CD14-positive monocyte (primary cell): ENCODE measurements around the gene DCN. TPM values are rescaled to one million over a fixed set of nuclear protein-coding genes. Genes with fewer than 3 reads are reported as not detected.

ENCODE experiments used
- DNase-seq, 3 donors: peaks; one replicate each; pipeline ENCODE4 v3.0.0-alpha.2; 2011 to 2022
- H2AFZ ChIP-seq: 2 replicates; pipeline ENCODE4 v1.6.0; 2012; ENCODE audit warnings: mild to moderate bottlenecking, low read depth, low read length, inconsistent platforms; ENCODE audit not compliant: insufficient read depth, poor library complexity, severe bottlenecking
- H3K27ac ChIP-seq, 2 donors: 1 replicate in 1 of 2; 2 replicates in 1 of 2; pipeline ENCODE4 v1.5.1; 2012 to 2013; ENCODE audit warnings: low read length in 2 of 2, control low read depth in 1 of 2, inconsistent platforms in 1 of 2, low read depth in 1 of 2, mild to moderate bottlenecking in 1 of 2
- H3K27me3 ChIP-seq, 2 donors: one replicate each; pipeline versions ENCODE4 v1.6.0 to v1.6.1; 2011 to 2013; ENCODE audit warnings: low read length in 2 of 2; ENCODE audit not compliant: control insufficient read depth in 2 of 2, insufficient read depth in 2 of 2
- H3K36me3 ChIP-seq, 2 donors: replicated peaks in 1 of 2; 1 replicate in 1 of 2; 2 replicates in 1 of 2; pipeline versions ENCODE4 v1.5.1 to v1.6.1; 2012 to 2013; ENCODE audit warnings: low read length in 2 of 2, control low read depth in 1 of 2, inconsistent platforms in 1 of 2, mild to moderate bottlenecking in 1 of 2; ENCODE audit not compliant: insufficient read depth in 2 of 2, control insufficient read depth in 1 of 2
- H3K4me1 ChIP-seq, 2 donors: 1 replicate in 1 of 2; 2 replicates in 1 of 2; pipeline versions ENCODE4 v1.5.1 to v1.6.1; 2012 to 2013; ENCODE audit warnings: low read length in 2 of 2, control low read depth in 1 of 2, inconsistent platforms in 1 of 2, mild to moderate bottlenecking in 1 of 2, moderate library complexity in 1 of 2; ENCODE audit not compliant: insufficient read depth in 2 of 2, control insufficient read depth in 1 of 2
- H3K4me2 ChIP-seq: replicated peaks from 2 replicates; pipeline ENCODE3; 2012; ENCODE audit warnings: low read length, moderate library complexity, mild to moderate bottlenecking; ENCODE audit not compliant: poor library complexity, severe bottlenecking; ENCODE audit errors: extremely low read depth
- H3K4me3 ChIP-seq, 3 experiments: fragments of 200-600 bp in 1 of 3; sonication (generic) in 1 of 3; replicated peaks in 1 of 3; 1 replicate in 2 of 3; 2 replicates in 1 of 3; pipeline ENCODE4 v1.5.1; 2011 to 2013; ENCODE audit warnings: low read length in 3 of 3, mild to moderate bottlenecking in 3 of 3, control low read depth in 2 of 3, low read depth in 2 of 3, inconsistent platforms in 1 of 3, moderate library complexity in 1 of 3
- H3K79me2 ChIP-seq: 2 replicates; pipeline ENCODE4 v1.6.0; 2012; ENCODE audit warnings: mild to moderate bottlenecking, control low read depth, inconsistent platforms, low read length, moderate library complexity; ENCODE audit not compliant: insufficient read depth
- H3K9ac ChIP-seq: 2 replicates; pipeline ENCODE4 v1.6.0; 2017; ENCODE audit warnings: low read length, mild to moderate bottlenecking; ENCODE audit not compliant: insufficient read depth, poor library complexity, severe bottlenecking
- H3K9me3 ChIP-seq, 2 donors: replicated peaks in 1 of 2; 1 replicate in 1 of 2; 2 replicates in 1 of 2; pipeline versions ENCODE4 v1.5.1 to v1.6.1; 2012 to 2013; ENCODE audit warnings: low read length in 2 of 2, control low read depth in 1 of 2; ENCODE audit not compliant: control insufficient read depth in 1 of 2, insufficient read depth in 1 of 2
- H4K20me1 ChIP-seq: 2 replicates; pipeline ENCODE4 v1.6.0; 2012; ENCODE audit warnings: mild to moderate bottlenecking, low read length, control low read depth, moderate library complexity; ENCODE audit not compliant: insufficient read depth
- H3K27ac Mint-ChIP-seq, 7 donors: one replicate each; pipeline ENCODE4 v1.8.0; 2020; ENCODE audit warnings: mild to moderate bottlenecking in 7 of 7, mixed read lengths in 7 of 7, moderate library complexity in 6 of 7, inconsistent platforms in 2 of 7
- H3K27me3 Mint-ChIP-seq, 3 donors: one replicate each; pipeline ENCODE4 v1.8.0; 2021 to 2022; ENCODE audit warnings: low read depth in 3 of 3, mild to moderate bottlenecking in 3 of 3, mixed read lengths in 3 of 3, moderate library complexity in 3 of 3, inconsistent platforms in 1 of 3
- H3K36me3 Mint-ChIP-seq, 2 donors: one replicate each; pipeline ENCODE4 v1.8.0; 2020; ENCODE audit warnings: mixed read lengths in 2 of 2, inconsistent platforms in 1 of 2, mild to moderate bottlenecking in 1 of 2
- H3K4me1 Mint-ChIP-seq: one replicate; pipeline ENCODE4 v1.8.0; 2020; ENCODE audit warnings: mild to moderate bottlenecking, mixed read lengths
- H3K4me3 Mint-ChIP-seq, 2 donors: one replicate each; pipeline ENCODE4 v1.8.0; 2020; ENCODE audit warnings: mild to moderate bottlenecking in 2 of 2, mixed read lengths in 2 of 2, moderate library complexity in 1 of 2
- H3K9me3 Mint-ChIP-seq, 7 donors: one replicate each; pipeline ENCODE4 v1.8.0; 2020 to 2022; ENCODE audit warnings: mixed read lengths in 7 of 7, mild to moderate bottlenecking in 6 of 7, moderate library complexity in 6 of 7, inconsistent platforms in 2 of 7
- CTCF ChIP-seq: fragments of 200-600 bp; IDR thresholded peaks from one replicate; pipeline ENCODE4 v1.8.0; 2022; ENCODE audit warnings: antibody characterized with exemption, mild to moderate bottlenecking
- WGBS: methylation state at CpG from one replicate; pipeline ENCODE4 v1.1.5; 2013; ENCODE audit warnings: missing lambda C conversion rate; ENCODE audit not compliant: insufficient coverage; 5-methylcytosine and 5-hydroxymethylcytosine counted together
- intact Hi-C, 2 donors: fragments of 100-400 bp; cut with micrococcal nuclease; formaldehyde crosslinking; loops; one replicate each; pipeline versions ENCODE4 v1.15.0 to v1.15.1; 2023
- polyA plus RNA-seq, 3 donors: library from polyadenylated mRNA; depleted of rRNA in 1 of 3; unstranded in 2 of 3; stranded (reverse) in 1 of 3; fragments of 300-500 nt in 2 of 3; fragments of >200 nt in 1 of 3; fragmentation: Illumina TruSeq in 2 of 3; gene quantifications; 1 replicate in 2 of 3; 2 replicates in 1 of 3; pipeline ENCODE4 v1.2.3, GENCODE V29; 2012 to 2021

Gene DCN
- polyA plus RNA-seq, 3 donors = not detected

- Mint-ChIP-seq H3K9me3 (peaks cover 0 to 5% (median 0%) of the 10 kb centered on the region in 7 donors), H3K27me3 (no peaks in the 10 kb centered on the region), H3K36me3 (no peaks in the 10 kb centered on the region), H3K4me3 (no peak overlapping the region), H3K4me1 (no peaks in the 10 kb centered on the region), H3K27ac (no peak overlapping the region)
- no peaks in the 10 kb centered on the region for H4K20me1 ChIP-seq
- intact Hi-C loops = no loop called here
- no peak overlapping the region for H3K27ac ChIP-seq
- H3K4me3 ChIP-seq = no peak overlapping the region
- H3K4me1 ChIP-seq = no peaks in the 10 kb centered on the region
- no peak overlapping the region for H3K4me2 ChIP-seq
- H3K79me2 ChIP-seq = no peaks in the 10 kb centered on the region
- no peak overlapping the region for H3K9ac ChIP-seq
- no peaks in the 10 kb centered on the region for H3K9me3 ChIP-seq
- no peaks in the 10 kb centered on the region for H3K27me3 ChIP-seq
- H2AFZ ChIP-seq = no peak overlapping the region
- 100% methylated on average over 1 of the region's 1 CpG for WGBS
- DNase-seq = no peak
- H3K36me3 ChIP-seq = no peaks in the 10 kb centered on the region
- TF ChIP-seq CTCF = no peak
Observed at GRCh38 chr12:91224401-91224800, 41.8 kb upstream of the DCN start.

DNA sequence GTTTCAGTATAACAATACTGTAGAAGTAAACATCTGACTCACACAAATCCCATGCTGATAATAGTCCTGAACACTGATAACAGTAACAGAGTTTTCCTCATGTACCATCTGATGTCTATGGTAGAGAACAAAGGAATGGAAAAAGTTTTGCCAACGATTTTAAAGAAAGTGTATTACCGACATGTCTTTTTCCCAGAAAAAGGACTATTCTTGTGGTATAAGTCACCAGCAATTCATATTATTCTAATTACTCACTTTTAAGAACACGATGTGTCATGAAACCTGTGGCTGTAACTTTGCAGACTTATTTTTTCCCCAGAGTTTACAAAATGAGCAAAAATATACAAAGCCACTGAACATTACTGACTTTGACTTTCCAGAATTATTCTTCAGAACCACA is 40.1 kb upstream of the DCN start:
- intact Hi-C loops = no loop called here
- Histone ChIP-seq H3K9me3 (no peaks in the 10 kb centered on the region), H3K4me3 (no peak overlapping the region), H3K36me3 (no peaks in the 10 kb centered on the region), H3K79me2 (no peaks in the 10 kb centered on the region), H4K20me1 (no peaks in the 10 kb centered on the region), H2AFZ (no peak overlapping the region), H3K4me1 (no peaks in the 10 kb centered on the region), H3K27me3 (no peaks in the 10 kb centered on the region), H3K4me2 (no peak overlapping the region), H3K27ac (no peak overlapping the region), H3K9ac (no peak overlapping the region)
- Mint-ChIP-seq H3K4me1 (no peaks in the 10 kb centered on the region), H3K36me3 (no peaks in the 10 kb centered on the region), H3K4me3 (no peak overlapping the region), H3K9me3 (peaks cover 0 to 3% (median 0%) of the 10 kb centered on the region in 7 donors), H3K27ac (no peak overlapping the region), H3K27me3 (no peaks in the 10 kb centered on the region)
- 86% methylated on average over 1 of the region's 3 CpGs for WGBS
- no peak for TF ChIP-seq CTCF
- no peak for DNase-seq
